H9 (cell line): Measurements from ENCODE around the gene SMG7. TPM values are rescaled to one million over a fixed set of nuclear protein-coding genes. Genes with fewer than 3 reads are reported as not detected.

Experiments used
- DNase-seq: peaks from one replicate; pipeline ENCODE4 v3.0.0-alpha.2; 2017
- H2AFZ ChIP-seq: one replicate; pipeline ENCODE4 v1.6.1; 2013; ENCODE audit warnings: mild to moderate bottlenecking, low read length, control low read depth, moderate library complexity
- H2AK5ac ChIP-seq: 2 replicates; pipeline ENCODE4 v1.6.1; 2013; ENCODE audit warnings: low read length, control low read depth, mixed read lengths; ENCODE audit not compliant: insufficient read length
- H2BK120ac ChIP-seq: one replicate; pipeline ENCODE4 v1.6.1; 2013; ENCODE audit warnings: low read depth, mild to moderate bottlenecking, low read length, control low read depth, inconsistent platforms; ENCODE audit not compliant: poor library complexity, severe bottlenecking
- H2BK12ac ChIP-seq: 2 replicates; pipeline ENCODE4 v1.6.1; 2013; ENCODE audit warnings: low read length, control low read depth, mixed read lengths, low read depth; ENCODE audit not compliant: insufficient read length
- H2BK15ac ChIP-seq: 2 replicates; pipeline ENCODE4 v1.6.1; 2013; ENCODE audit warnings: low read depth, low read length, control low read depth
- H2BK20ac ChIP-seq: one replicate; pipeline ENCODE4 v1.6.1; 2013; ENCODE audit warnings: low read depth, mild to moderate bottlenecking, low read length, control low read depth, inconsistent platforms; ENCODE audit not compliant: poor library complexity, severe bottlenecking
- H2BK5ac ChIP-seq: 2 replicates; pipeline ENCODE4 v1.6.1; 2013; ENCODE audit warnings: low read length, control low read depth, mixed read lengths; ENCODE audit not compliant: insufficient read length
- H3K14ac ChIP-seq: 2 replicates; pipeline ENCODE4 v1.6.1; 2013; ENCODE audit warnings: low read length, control low read depth; ENCODE audit not compliant: insufficient read depth
- H3K18ac ChIP-seq: 2 replicates; pipeline ENCODE4 v1.6.1; 2013; ENCODE audit warnings: low read depth, mild to moderate bottlenecking, mixed read lengths, low read length, control low read depth; ENCODE audit not compliant: insufficient read length
- H3K23ac ChIP-seq: 2 replicates; pipeline ENCODE4 v1.6.1; 2013; ENCODE audit warnings: low read length, control low read depth, mixed read lengths, low read depth; ENCODE audit not compliant: insufficient read length
- H3K23me2 ChIP-seq: 2 replicates; pipeline ENCODE4 v1.6.1; 2013; ENCODE audit warnings: low read depth, mild to moderate bottlenecking, mixed read lengths, low read length, control low read depth; ENCODE audit not compliant: insufficient read length, poor library complexity, severe bottlenecking
- H3K27ac ChIP-seq: 2 replicates; pipeline ENCODE4 v1.5.1; 2013; ENCODE audit warnings: low read length, control low read depth, mixed read lengths, low read depth; ENCODE audit not compliant: insufficient read length
- H3K27me3 ChIP-seq: 2 replicates; pipeline ENCODE4 v1.6.1; 2013; ENCODE audit warnings: low read length, control low read depth, inconsistent platforms; ENCODE audit not compliant: insufficient read depth
- H3K4ac ChIP-seq: 2 replicates; pipeline ENCODE4 v1.6.1; 2013; ENCODE audit warnings: low read depth, mild to moderate bottlenecking, control low read depth, inconsistent platforms, low read length, moderate library complexity
- H3K4me1 ChIP-seq: 2 replicates; pipeline ENCODE4 v1.6.1; 2013; ENCODE audit warnings: low read length, control low read depth, inconsistent platforms; ENCODE audit not compliant: insufficient read depth
- H3K4me2 ChIP-seq: 2 replicates; pipeline ENCODE4 v1.6.1; 2013; ENCODE audit warnings: low read length, control low read depth, mixed read lengths; ENCODE audit not compliant: insufficient read length, insufficient read depth
- H3K56ac ChIP-seq: 2 replicates; pipeline ENCODE4 v1.6.1; 2013; ENCODE audit warnings: low read depth, mild to moderate bottlenecking, mixed read lengths, low read length, control low read depth; ENCODE audit not compliant: insufficient read length
- H3K79me1 ChIP-seq: 2 replicates; pipeline ENCODE4 v1.6.1; 2013; ENCODE audit warnings: low read depth, mild to moderate bottlenecking, moderate library complexity, low read length, control low read depth, inconsistent platforms; ENCODE audit not compliant: insufficient read depth, poor library complexity, severe bottlenecking
- H3K79me2 ChIP-seq: 2 replicates; pipeline ENCODE4 v1.6.1; 2013; ENCODE audit warnings: low read length, control low read depth, inconsistent platforms; ENCODE audit not compliant: insufficient read depth
- H3K9ac ChIP-seq: 2 replicates; pipeline ENCODE4 v1.6.1; 2013; ENCODE audit warnings: low read length, control low read depth, mixed read lengths; ENCODE audit not compliant: insufficient read length; ENCODE audit errors: extremely low read depth
- H3K9me3 ChIP-seq: one replicate; pipeline ENCODE4 v1.6.1; 2013; ENCODE audit warnings: low read depth, low read length, inconsistent platforms; ENCODE audit not compliant: control insufficient read depth
- H3T11ph ChIP-seq: one replicate; pipeline ENCODE4 v1.6.1; 2013; ENCODE audit warnings: mild to moderate bottlenecking, low read length, control low read depth, inconsistent platforms
- H4K20me1 ChIP-seq: one replicate; pipeline ENCODE4 v1.6.1; 2013; ENCODE audit not compliant: control insufficient read depth, insufficient read length, insufficient read depth
- H4K5ac ChIP-seq: 2 replicates; pipeline ENCODE4 v1.6.1; 2013; ENCODE audit warnings: low read depth, mild to moderate bottlenecking, mixed read lengths, low read length, control low read depth; ENCODE audit not compliant: insufficient read length
- H4K8ac ChIP-seq: replicated peaks from 2 replicates; pipeline ENCODE4 v1.6.1; 2013; ENCODE audit warnings: low read length, control low read depth, mixed read lengths, low read depth; ENCODE audit not compliant: insufficient read length
- H4K91ac ChIP-seq: 2 replicates; pipeline ENCODE4 v1.6.1; 2013; ENCODE audit warnings: low read depth, mild to moderate bottlenecking, moderate library complexity, mixed read lengths, low read length, control low read depth; ENCODE audit not compliant: insufficient read length
- H3K27ac Mint-ChIP-seq, 3 experiments: 2 replicates in 2 of 3; 3 replicates in 1 of 3; pipeline ENCODE4 v1.8.0; 2020 to 2021; ENCODE audit warnings: mixed read lengths in 3 of 3, mild to moderate bottlenecking in 1 of 3, moderate library complexity in 1 of 3
- H3K27me3 Mint-ChIP-seq: 2 replicates; pipeline ENCODE4 v1.8.0; 2021; ENCODE audit warnings: low read depth, mild to moderate bottlenecking, moderate library complexity, mixed read lengths
- H3K36me3 Mint-ChIP-seq, 3 experiments: 2 replicates in 2 of 3; 3 replicates in 1 of 3; pipeline ENCODE4 v1.8.0; 2020 to 2021; ENCODE audit warnings: low read depth in 3 of 3, mixed read lengths in 3 of 3; ENCODE audit not compliant: insufficient read depth in 1 of 3
- H3K4me1 Mint-ChIP-seq, 2 experiments: 2 replicates each; pipeline ENCODE4 v1.8.0; 2020; ENCODE audit warnings: mixed read lengths in 2 of 2
- H3K4me3 Mint-ChIP-seq, 2 experiments: 2 replicates in 1 of 2; 3 replicates in 1 of 2; pipeline ENCODE4 v1.8.0; 2020 to 2021; ENCODE audit warnings: mild to moderate bottlenecking in 2 of 2, mixed read lengths in 2 of 2, moderate library complexity in 1 of 2
- H3K9me3 Mint-ChIP-seq, 2 experiments: 2 replicates in 1 of 2; 3 replicates in 1 of 2; pipeline ENCODE4 v1.8.0; 2020; ENCODE audit warnings: mild to moderate bottlenecking in 2 of 2, mixed read lengths in 2 of 2, moderate library complexity in 1 of 2
- CTCF ChIP-seq: fragments of 200-600 bp; sonication (generic); conservative IDR thresholded peaks from 3 replicates; pipeline ENCODE4 v1.8.0; 2021; ENCODE audit warnings: antibody characterized with exemption, mild to moderate bottlenecking
- WGBS: extraction: QIAGEN DNeasy Blood & Tissue Kit; methylation state at CpG from one replicate; pipeline ENCODE4 v1.1.7; 2013; ENCODE audit warnings: missing lambda C conversion rate, low lambda C conversion rate, mixed read lengths; ENCODE audit not compliant: insufficient read length; ENCODE audit errors: extremely low coverage; 5-methylcytosine and 5-hydroxymethylcytosine counted together
- total RNA-seq: library from RNA; stranded (reverse); gene quantifications from 2 replicates; pipeline ENCODE4 v1.2.1, GENCODE V29; 2021

The SMG7 gene
- total RNA-seq, 1 experiment from 2014 or later: 77.0 TPM

DNA sequence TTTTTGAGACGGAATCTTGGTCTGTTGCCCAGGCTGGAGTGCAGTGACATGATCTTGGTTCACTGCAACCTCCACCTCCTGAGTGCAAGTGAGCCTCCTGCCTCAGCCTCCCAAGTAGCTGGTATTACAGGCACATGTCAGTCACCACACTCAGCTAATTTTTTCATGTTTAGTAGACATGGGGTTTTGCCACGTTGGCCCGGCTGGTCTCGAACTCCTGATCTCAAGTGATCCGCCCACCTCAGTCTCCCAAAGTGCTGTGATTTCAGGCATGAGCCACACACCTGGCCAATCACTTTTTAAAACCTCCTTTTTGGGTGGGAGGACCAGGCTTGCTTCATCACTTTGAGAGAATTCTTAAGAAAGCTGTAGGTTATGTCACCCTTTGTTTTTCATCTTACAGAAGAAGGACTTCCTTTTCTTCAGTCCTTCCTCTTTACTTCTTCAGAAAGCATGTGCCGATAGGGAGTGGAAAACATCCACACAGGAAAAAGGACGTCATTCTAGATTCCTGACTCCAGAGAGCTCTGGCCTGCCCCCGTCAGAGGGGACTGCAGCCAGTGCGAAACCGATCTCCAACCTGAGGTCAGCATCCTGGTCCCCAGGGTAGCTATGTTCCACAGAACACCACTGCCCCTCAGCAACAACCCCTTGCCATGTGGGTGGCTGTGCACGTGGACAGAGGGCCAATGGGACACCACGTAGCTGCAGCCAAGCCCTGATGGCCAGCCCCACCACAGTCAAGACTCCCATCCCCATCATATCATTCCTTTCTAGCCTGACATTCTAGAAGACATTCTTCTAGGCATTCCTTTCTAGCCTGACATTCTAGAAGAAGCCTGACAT, 96.1 kb downstream of the SMG7 start:
- Histone ChIP-seq H2BK15ac (no peak overlapping the region), H3K18ac (no peak overlapping the region), H2AK5ac (no peak overlapping the region), H3K27ac (no peak overlapping the region), H2BK20ac (no peak overlapping the region), H3K79me2 (no peaks in the 10 kb centered on the region), H4K8ac (no peak overlapping the region), H3T11ph (no peak overlapping the region), H3K79me1 (no peaks in the 10 kb centered on the region), H3K27me3 (no peaks in the 10 kb centered on the region), H2BK120ac (no peak overlapping the region), H3K4me2 (no peak overlapping the region), H3K23ac (no peak overlapping the region), H3K23me2 (no peaks in the 10 kb centered on the region), H3K9ac (no peak overlapping the region), H3K56ac (no peak overlapping the region), H3K4ac (no peak overlapping the region), H4K91ac (no peak overlapping the region), H2BK12ac (no peak overlapping the region), H3K9me3 (no peaks in the 10 kb centered on the region), H3K14ac (no peak overlapping the region; the same call in 1 of the 2 replicates), H2AFZ (no peak overlapping the region), H4K20me1 (no peaks in the 10 kb centered on the region), H3K4me1 (no peaks in the 10 kb centered on the region), H4K5ac (no peak overlapping the region), H2BK5ac (no peak overlapping the region)
- H3K27ac Mint-ChIP-seq: no peak overlapping the region; a peak in 1 of 7 replicates
- no peaks in the 10 kb centered on the region for H3K4me1 Mint-ChIP-seq
- no peaks in the 10 kb centered on the region; a peak in 1 of 5 replicates for H3K9me3 Mint-ChIP-seq
- no peak overlapping the region for H3K4me3 Mint-ChIP-seq
- no peaks in the 10 kb centered on the region; a peak in 1 of 7 replicates for H3K36me3 Mint-ChIP-seq
- WGBS: no CpG with 5 or more reads among the region's 12 CpGs
- no peaks in the 10 kb centered on the region; the same call in 1 of the 2 replicates for H3K27me3 Mint-ChIP-seq
- no peak for TF ChIP-seq CTCF
- no peak for DNase-seq
